HG02973 (cell line): ENCODE measurements around the gene TMEM131.
"Not testable (repeated sequence)": the region's sequence is repeated elsewhere in the genome, so short reads cannot be mapped to it uniquely, and the experiment has no call there.

Source experiments
- ATAC-seq: cut with Tn5 transposase; IDR thresholded peaks from one replicate; pipeline ENCODE4 v1.9.1; 2021; ENCODE audit warnings: moderate library complexity; ENCODE audit not compliant: unreplicated experiment

TMEM131 gene

DNA sequence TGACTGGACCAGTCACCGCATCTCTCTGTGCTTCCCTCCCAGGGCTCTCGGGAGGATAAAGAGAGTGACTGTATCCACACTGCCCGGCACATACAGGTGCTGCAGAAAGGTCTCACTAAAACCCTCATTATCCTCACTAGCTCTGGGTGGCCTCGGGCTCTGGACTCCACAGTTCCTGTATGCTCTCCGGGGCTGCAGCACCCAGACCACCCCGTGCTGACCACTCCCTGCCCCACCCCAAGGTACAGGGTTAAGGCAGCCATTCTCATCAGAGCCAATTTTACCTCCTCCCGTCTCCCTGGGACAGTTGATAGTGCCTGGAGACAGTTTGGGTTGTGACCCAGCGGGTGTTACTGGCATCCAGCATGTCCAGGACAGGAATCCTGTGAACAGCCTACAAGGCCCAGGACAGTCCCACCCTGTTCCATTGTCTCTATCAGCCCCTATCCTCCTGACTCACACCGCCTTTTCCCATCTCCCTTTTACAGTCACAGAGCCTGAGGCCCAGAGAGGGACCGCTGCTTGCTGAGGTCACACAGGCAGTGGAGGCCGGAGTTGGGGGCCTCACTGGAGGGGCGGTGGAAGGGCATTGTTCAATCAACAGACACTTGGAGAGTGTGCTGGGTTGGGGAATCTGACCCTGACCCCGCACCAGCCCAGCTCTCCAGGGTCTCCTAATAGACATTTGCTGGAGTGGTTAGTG is 280.6 kb downstream of the TMEM131 start:
- ATAC-seq, result no peak

DNA sequence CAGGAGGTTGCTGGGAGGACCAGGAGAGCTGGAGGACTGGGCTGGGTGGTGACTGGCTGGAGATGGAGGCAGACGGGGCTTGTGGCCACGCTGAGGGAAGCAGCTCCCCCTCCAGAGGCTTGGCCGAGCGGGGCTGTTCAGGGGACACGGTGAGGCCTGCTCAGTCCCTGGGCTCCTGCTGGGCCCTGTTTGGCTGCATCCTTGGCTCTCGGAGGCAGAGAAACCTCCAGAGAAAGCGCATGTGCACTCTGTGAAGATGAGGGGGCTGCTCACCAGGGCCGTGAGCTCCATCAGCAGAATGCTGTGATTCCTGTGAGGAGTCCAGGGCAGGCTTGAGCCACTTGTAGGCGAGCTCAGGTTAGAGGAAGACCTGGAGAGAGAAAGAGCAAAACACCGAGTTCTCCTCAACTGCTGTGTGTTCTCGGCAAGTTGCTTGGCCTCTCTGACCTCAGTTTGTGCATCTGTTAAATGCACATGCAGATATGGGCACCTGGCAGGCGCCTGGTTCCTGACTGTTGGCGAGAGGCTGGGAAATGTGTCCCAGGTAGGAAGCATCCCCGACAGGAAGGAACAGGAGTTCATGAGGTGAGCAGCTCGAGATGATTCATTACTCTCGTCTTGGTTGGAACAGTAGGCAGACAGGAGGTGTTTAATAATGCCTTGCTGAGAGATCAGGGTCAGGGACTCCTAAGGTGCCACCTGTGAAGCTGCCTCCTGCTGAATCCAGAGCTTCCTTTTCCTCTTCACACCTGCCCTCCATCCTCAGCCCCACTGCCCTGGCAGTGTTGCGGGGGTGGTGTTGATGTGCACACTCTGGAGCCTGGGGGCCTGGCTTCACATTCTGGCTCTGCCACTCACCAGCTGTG is 281.4 kb downstream of the TMEM131 start:
- ATAC-seq, result no peak

- ATAC-seq, result no peak
These were observed 282.3 kb downstream of the TMEM131 start, which contains the start of gene ZAP70 for GRCh38 chr2:97713296-97714083. Gene ZAP70 (plus strand): TSS chr2:97713576. CDS start chr2:97724037, 10,461 bp downstream.

GRCh38 chr2:97712693-97713295 is 283.0 kb downstream of the TMEM131 start:
- no peak for ATAC-seq

DNA sequence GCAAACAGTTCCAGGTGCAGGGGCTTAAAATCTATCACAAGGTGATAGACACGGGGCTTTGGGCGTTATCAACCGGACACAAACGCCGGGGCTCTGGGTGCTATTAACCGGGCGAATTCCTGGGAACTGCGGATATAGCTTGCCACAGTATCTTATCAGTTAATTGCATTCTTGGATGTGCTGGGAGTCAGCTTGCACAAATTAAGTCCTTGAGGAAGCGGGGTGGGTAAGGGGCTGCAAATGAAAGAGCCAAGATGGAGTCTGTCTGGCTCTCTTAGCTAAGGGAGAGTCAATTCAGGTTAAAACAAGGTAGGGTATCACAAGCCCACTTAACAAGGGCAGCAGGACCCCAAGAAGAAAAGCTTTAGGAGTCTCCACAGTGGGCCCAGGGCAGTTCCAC is 283.6 kb downstream of the TMEM131 start:
- ATAC-seq, result not testable (repeated sequence)

DNA sequence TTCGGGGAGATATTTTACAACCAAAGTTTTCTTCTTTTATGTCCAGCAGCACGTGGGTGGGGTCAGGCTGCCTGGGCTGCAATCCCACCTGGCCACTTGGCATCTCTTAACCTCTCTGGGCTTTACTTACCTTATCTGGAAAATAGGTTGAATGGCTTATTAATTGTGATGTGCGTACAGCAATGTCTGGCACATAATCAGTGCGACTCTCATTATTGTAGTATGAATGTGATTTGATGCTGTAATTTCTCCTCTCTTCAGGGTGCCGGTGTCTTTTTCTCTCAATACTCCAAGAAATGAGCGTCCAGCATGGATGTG is 284.4 kb downstream of the TMEM131 start:
- no peak for ATAC-seq

GRCh38 chr2:97708608-97709007 is 287.1 kb downstream of the TMEM131 start:
- no peak for ATAC-seq

- ATAC-seq, result no peak
These were observed 287.7 kb downstream of the TMEM131 start for GRCh38 chr2:97708048-97708380.

GRCh38 chr2:97707362-97708047 is 288.2 kb downstream of the TMEM131 start:
- ATAC-seq, result no peak

- no peak for ATAC-seq
These were observed 288.9 kb downstream of the TMEM131 start for GRCh38 chr2:97706708-97707345.
